Measurements from ENCODE around the gene SERPINA12. TPM values are rescaled to one million over a fixed set of nuclear protein-coding genes. Genes with fewer than 3 reads are reported as not detected.

SERPINA12 gene
- total RNA-seq, 1 experiment from 2014 or later = not detected

GRCh38 chr14:94539181-94539580 is 29.9 kb upstream of the SERPINA12 start:
- Mint-ChIP-seq H3K4me1 (peaks cover 12 to 20% of the 10 kb centered on the region in 2 experiments), H3K4me3 (no peak overlapping the region), H3K27ac (no peak overlapping the region), H3K27me3 (ENCODE audit: low read depth) (no peaks in the 10 kb centered on the region; the same call in 1 of the 2 replicates), H3K36me3 (ENCODE audit: insufficient read depth in 1 of 3, low read depth in 3 of 3) (no peaks in the 10 kb centered on the region), H3K9me3 (no peaks in the 10 kb centered on the region)
- Histone ChIP-seq H2BK5ac (ENCODE audit: insufficient read length, low read length) (no peak overlapping the region), H3K4me1 (ENCODE audit: insufficient read depth, low read length) (no peaks in the 10 kb centered on the region), H3K4me2 (ENCODE audit: insufficient read depth, insufficient read length, low read length) (no peak overlapping the region), H2BK20ac (ENCODE audit: low read depth, low read length, poor library complexity, severe bottlenecking) (no peak overlapping the region), H3K27ac (ENCODE audit: insufficient read length, low read depth, low read length) (no peak overlapping the region), H2BK12ac (ENCODE audit: insufficient read length, low read depth, low read length) (no peak overlapping the region), H4K5ac (ENCODE audit: insufficient read length, low read depth, low read length) (no peak overlapping the region), H3K14ac (ENCODE audit: insufficient read depth, low read length) (no peak overlapping the region), H3K79me2 (ENCODE audit: insufficient read depth, low read length) (no peaks in the 10 kb centered on the region), H2BK15ac (ENCODE audit: low read depth, low read length) (no peak overlapping the region), H3K27me3 (ENCODE audit: insufficient read depth, low read length) (no peaks in the 10 kb centered on the region), H3K79me1 (ENCODE audit: insufficient read depth, low read depth, low read length, poor library complexity, severe bottlenecking) (no peaks in the 10 kb centered on the region), H4K20me1 (ENCODE audit: control insufficient read depth, insufficient read depth, insufficient read length) (no peaks in the 10 kb centered on the region), H2AK5ac (ENCODE audit: insufficient read length, low read length) (no peak overlapping the region), H3K23me2 (ENCODE audit: insufficient read length, low read depth, low read length, poor library complexity, severe bottlenecking) (no peaks in the 10 kb centered on the region), H4K8ac (replicated peaks; ENCODE audit: insufficient read length, low read depth, low read length) (no peak overlapping the region), H3K4ac (ENCODE audit: low read depth, low read length) (no peak overlapping the region), H3K9me3 (ENCODE audit: control insufficient read depth, low read depth, low read length) (no peaks in the 10 kb centered on the region), H3K18ac (ENCODE audit: insufficient read length, low read depth, low read length) (no peak overlapping the region), H2BK120ac (ENCODE audit: low read depth, low read length, poor library complexity, severe bottlenecking) (no peak overlapping the region), H3K9ac (ENCODE audit: extremely low read depth, insufficient read length, low read length) (no peak overlapping the region), H3K56ac (ENCODE audit: insufficient read length, low read depth, low read length) (no peak overlapping the region), H3K23ac (ENCODE audit: insufficient read length, low read depth, low read length) (no peak overlapping the region), H4K91ac (ENCODE audit: insufficient read length, low read depth, low read length) (no peak overlapping the region), H3T11ph (ENCODE audit: low read length) (no peak overlapping the region), H2AFZ (ENCODE audit: low read length) (no peak overlapping the region)
- WGBS (ENCODE audit: extremely low coverage, insufficient read length, low lambda C conversion rate) = no CpG with 5 or more reads among the region's 7 CpGs
- DNase-seq = no peak
- no peak for TF ChIP-seq CTCF (conservative IDR thresholded peaks at IDR 0.05)

Data from H9 (cell line).